Breast epithelium (tissue), 3 donors: ENCODE measurements around the gene GALNT7.

ENCODE experiments used
- POLR2A ChIP-seq: fragments of 450-650 bp; IDR thresholded peaks from one replicate; pipeline ENCODE4 v1.6.1; 2016; ENCODE audit warnings: antibody characterized with exemption, mild to moderate bottlenecking, moderate library complexity
- POLR2AphosphoS5 ChIP-seq, 3 donors: sonication (generic); formaldehyde crosslinking; IDR thresholded peaks; one replicate each; pipeline ENCODE4 v1.6.1; 2017; ENCODE audit warnings: antibody characterized with exemption in 3 of 3
- TF ChIP-seq, protein P1 (sequence below), 3 donors: fragments of 450-650 bp; IDR thresholded peaks; one replicate each; pipeline ENCODE4 v1.5.1; 2016 to 2017; ENCODE audit warnings: antibody characterized with exemption in 3 of 3, mild to moderate bottlenecking in 3 of 3, moderate library complexity in 3 of 3

- TF ChIP-seq, protein P1, sequence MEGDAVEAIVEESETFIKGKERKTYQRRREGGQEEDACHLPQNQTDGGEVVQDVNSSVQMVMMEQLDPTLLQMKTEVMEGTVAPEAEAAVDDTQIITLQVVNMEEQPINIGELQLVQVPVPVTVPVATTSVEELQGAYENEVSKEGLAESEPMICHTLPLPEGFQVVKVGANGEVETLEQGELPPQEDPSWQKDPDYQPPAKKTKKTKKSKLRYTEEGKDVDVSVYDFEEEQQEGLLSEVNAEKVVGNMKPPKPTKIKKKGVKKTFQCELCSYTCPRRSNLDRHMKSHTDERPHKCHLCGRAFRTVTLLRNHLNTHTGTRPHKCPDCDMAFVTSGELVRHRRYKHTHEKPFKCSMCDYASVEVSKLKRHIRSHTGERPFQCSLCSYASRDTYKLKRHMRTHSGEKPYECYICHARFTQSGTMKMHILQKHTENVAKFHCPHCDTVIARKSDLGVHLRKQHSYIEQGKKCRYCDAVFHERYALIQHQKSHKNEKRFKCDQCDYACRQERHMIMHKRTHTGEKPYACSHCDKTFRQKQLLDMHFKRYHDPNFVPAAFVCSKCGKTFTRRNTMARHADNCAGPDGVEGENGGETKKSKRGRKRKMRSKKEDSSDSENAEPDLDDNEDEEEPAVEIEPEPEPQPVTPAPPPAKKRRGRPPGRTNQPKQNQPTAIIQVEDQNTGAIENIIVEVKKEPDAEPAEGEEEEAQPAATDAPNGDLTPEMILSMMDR (IDR thresholded peaks at IDR 0.05): no peak
- TF ChIP-seq POLR2A: no peak
- TF ChIP-seq POLR2AphosphoS5 (IDR thresholded peaks at IDR 0.05): no peak
Observed at GRCh38 chr4:173311368-173311767, 142.8 kb downstream of the GALNT7 start.
